Measurements from ENCODE around the gene KNDC1. TPM values are rescaled to one million over a fixed set of nuclear protein-coding genes. Genes with fewer than 3 reads are reported as not detected.

KNDC1 gene
- total and polyA plus RNA-seq, 2 donors (not counting 3 experiments of a cell fraction or from before 2014, with no cell fraction given): not detected

- Histone ChIP-seq H4K20me1 (replicated peaks; ENCODE audit: control insufficient read depth, extremely low read depth, insufficient read depth, low read length) (no peaks in the 10 kb centered on the region), H3K4me1 (ENCODE audit: control insufficient read depth, extremely low read depth, insufficient read depth, low read length) (no peaks in the 10 kb centered on the region), H3K9ac (replicated peaks; ENCODE audit: extremely low read depth, insufficient read depth, low read length) (no peak overlapping the region), H2AFZ (ENCODE audit: low read depth, low read length) (no peak overlapping the region), H3K79me2 (ENCODE audit: control insufficient read depth, insufficient read depth, low read length) (no peaks in the 10 kb centered on the region), H3K4me2 (ENCODE audit: insufficient read depth, low read length) (no peak overlapping the region), H3K36me3 (ENCODE audit: control insufficient read depth in 2 of 2, extremely low read depth in 1 of 2, insufficient read depth in 2 of 2, low read length in 2 of 2) (no peaks in the 10 kb centered on the region), H3K27ac (ENCODE audit: insufficient read depth, low read depth, low read length) (no peak overlapping the region), H3K9me3 (replicated peaks; ENCODE audit: control insufficient read depth, insufficient read depth, low read length) (no peaks in the 10 kb centered on the region), H3K27me3 (ENCODE audit: control insufficient read depth in 2 of 2, insufficient read depth in 2 of 2, low read length in 2 of 2) (no peaks in the 10 kb centered on the region), H3K4me3 (replicated peaks in 1 of 3; ENCODE audit: insufficient read depth in 1 of 3, low read depth in 1 of 3, low read length in 3 of 3) (no peak overlapping the region), H3K9me1 (replicated peaks; ENCODE audit: control insufficient read depth, extremely low read depth, insufficient read depth, low read length) (no peaks in the 10 kb centered on the region)
- ChIA-PET POLR2A (no interaction called here), CTCF (no interaction called here)
- BruUV-seq (replicated peaks): no TSS peak
- dilution Hi-C loops (cut with MboI; ENCODE audit: extremely low pct_ligation_motif_present, low sequenced_read_pairs): no loop called here
- DNase-seq (ENCODE audit: low read depth, low spot score) (no peak), FAIRE-seq (no peak)
- intact Hi-C loops (cut with micrococcal nuclease): no loop called here
- TF ChIP-seq JUN (IDR thresholded peaks at IDR 0.05; ENCODE audit: borderline replicate concordance, insufficient read depth, insufficient read length, low read depth) (no peak), MAX (IDR thresholded peaks at IDR 0.05; ENCODE audit: insufficient read depth, insufficient read length) (no peak), MYC (IDR thresholded peaks at IDR 0.05; ENCODE audit: low read depth, low read length) (no peak), GATA2 (IDR thresholded peaks at IDR 0.05; ENCODE audit: insufficient read depth, insufficient read length, low read depth, low read length) (no peak), FOS (IDR thresholded peaks at IDR 0.05; ENCODE audit: borderline replicate concordance, insufficient read depth, low read length) (no peak), POLR2A (IDR thresholded peaks at IDR 0.05; ENCODE audit: low read depth, low read length) (no peak), POLR2AphosphoS5 (IDR thresholded peaks at IDR 0.05; ENCODE audit: insufficient read depth, low read depth, low read length) (no peak), EZH2 (IDR thresholded peaks at IDR 0.05; ENCODE audit: borderline replicate concordance, low read depth, low read length, severe bottlenecking) (no peak)
- TF ChIP-seq, protein P1, sequence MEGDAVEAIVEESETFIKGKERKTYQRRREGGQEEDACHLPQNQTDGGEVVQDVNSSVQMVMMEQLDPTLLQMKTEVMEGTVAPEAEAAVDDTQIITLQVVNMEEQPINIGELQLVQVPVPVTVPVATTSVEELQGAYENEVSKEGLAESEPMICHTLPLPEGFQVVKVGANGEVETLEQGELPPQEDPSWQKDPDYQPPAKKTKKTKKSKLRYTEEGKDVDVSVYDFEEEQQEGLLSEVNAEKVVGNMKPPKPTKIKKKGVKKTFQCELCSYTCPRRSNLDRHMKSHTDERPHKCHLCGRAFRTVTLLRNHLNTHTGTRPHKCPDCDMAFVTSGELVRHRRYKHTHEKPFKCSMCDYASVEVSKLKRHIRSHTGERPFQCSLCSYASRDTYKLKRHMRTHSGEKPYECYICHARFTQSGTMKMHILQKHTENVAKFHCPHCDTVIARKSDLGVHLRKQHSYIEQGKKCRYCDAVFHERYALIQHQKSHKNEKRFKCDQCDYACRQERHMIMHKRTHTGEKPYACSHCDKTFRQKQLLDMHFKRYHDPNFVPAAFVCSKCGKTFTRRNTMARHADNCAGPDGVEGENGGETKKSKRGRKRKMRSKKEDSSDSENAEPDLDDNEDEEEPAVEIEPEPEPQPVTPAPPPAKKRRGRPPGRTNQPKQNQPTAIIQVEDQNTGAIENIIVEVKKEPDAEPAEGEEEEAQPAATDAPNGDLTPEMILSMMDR (IDR thresholded peaks at IDR 0.05; ENCODE audit: extremely low read depth in 1 of 2, insufficient read depth in 1 of 2, low read depth in 1 of 2, low read length in 2 of 2): no peak
These were observed 46.5 kb downstream of the KNDC1 start for GRCh38 chr10:133206356-133207040.
